A673 (cell line): ENCODE data around the gene OR56B4.

Experiments
- EZH2 ChIP-seq: fragments of 200-600 bp; sonication (generic); IDR thresholded peaks from 2 replicates; pipeline ENCODE4 v1.6.1; 2017; ENCODE audit warnings: borderline replicate concordance, low read depth, mild to moderate bottlenecking, mixed read lengths, antibody characterized with exemption, low read length; ENCODE audit not compliant: poor library complexity, severe bottlenecking
- TF ChIP-seq, protein P1 (sequence below): fragments of 300-800, 200-600 bp; sonication (generic); conservative IDR thresholded peaks from 2 replicates; pipeline ENCODE4 v1.5.1; 2017; ENCODE audit warnings: low read depth, mild to moderate bottlenecking, antibody characterized with exemption, low read length, moderate library complexity, mixed read lengths

DNA sequence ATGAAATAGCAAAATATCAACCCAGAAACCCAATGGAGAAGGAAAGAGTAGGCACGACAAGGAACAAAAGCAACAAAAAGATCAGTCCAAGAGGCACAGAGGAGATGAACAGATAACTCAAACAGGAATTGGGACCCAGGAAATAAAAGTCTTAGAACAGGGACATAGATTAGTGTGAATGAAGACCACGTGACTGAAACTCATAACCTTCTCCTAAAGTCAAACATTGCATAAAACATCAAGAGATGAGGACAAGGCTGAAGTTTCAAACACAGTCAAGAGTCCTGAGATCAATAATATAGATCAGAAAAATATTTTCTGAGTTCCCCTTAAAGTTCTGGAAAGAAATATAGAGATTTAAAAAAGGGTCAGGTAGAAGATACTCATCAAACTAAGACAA is 24.4 kb upstream of the OR56B4 start:
- TF ChIP-seq, protein P1, sequence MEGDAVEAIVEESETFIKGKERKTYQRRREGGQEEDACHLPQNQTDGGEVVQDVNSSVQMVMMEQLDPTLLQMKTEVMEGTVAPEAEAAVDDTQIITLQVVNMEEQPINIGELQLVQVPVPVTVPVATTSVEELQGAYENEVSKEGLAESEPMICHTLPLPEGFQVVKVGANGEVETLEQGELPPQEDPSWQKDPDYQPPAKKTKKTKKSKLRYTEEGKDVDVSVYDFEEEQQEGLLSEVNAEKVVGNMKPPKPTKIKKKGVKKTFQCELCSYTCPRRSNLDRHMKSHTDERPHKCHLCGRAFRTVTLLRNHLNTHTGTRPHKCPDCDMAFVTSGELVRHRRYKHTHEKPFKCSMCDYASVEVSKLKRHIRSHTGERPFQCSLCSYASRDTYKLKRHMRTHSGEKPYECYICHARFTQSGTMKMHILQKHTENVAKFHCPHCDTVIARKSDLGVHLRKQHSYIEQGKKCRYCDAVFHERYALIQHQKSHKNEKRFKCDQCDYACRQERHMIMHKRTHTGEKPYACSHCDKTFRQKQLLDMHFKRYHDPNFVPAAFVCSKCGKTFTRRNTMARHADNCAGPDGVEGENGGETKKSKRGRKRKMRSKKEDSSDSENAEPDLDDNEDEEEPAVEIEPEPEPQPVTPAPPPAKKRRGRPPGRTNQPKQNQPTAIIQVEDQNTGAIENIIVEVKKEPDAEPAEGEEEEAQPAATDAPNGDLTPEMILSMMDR = no peak
- TF ChIP-seq EZH2 = no peak
